Bone marrow (tissue), 2 donors: ENCODE measurements around the gene CYP11A1.

Experiments
- DNase-seq, 2 donors: peaks; one replicate each; lab custom pipeline; 2025; lab: John Stamatoyannopoulos, UW

Gene CYP11A1

DNA sequence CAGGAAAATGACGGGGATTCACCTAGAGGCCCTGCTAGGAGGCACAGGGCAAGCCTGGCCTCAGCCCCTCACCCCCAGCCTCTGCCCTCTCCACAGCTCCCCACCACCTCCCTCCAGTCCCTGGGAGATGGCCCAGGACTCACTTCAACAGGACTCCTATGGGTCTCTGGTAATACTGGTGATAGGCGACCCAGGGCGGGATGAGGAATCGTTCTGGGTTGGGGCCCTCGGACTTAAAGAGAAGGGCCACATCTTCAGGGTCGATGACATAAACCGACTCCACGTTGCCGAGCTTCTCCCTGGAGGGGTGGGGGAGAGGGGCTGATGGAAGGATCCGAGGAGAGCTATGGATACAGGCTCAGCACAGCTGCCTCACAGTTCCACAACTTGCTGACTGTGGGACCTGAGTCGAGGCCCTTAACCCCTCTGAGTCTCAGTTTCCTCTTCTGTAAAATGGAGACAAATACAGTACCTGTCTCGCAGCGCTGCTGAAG is 19.6 kb downstream of the CYP11A1 start:
- no peak for DNase-seq

GRCh38 chr15:74345051-74345450 is 22.4 kb downstream of the CYP11A1 start:
- DNase-seq, result no peak

DNA sequence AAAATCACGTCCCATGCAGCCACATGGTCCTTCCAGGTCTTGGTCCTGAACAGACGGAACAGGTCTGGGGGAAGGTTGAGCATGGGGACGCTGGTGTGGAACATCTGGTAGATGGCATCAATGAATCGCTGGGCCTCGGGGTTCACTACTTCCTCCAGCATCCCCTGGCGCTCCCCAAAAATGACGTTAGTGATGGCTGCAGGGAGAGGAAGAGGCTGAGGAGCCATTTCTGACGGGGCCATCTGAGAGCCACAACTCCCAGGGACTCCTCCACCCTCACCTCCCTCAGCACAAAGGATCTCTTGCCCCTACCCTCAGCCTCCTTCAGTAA is 23.7 kb downstream of the CYP11A1 start:
- DNase-seq, result no peak

- no peak for DNase-seq
Measured at GRCh38 chr15:74343127-74343796, 24.2 kb downstream of the CYP11A1 start.

- DNase-seq, result no peak
Measured at GRCh38 chr15:74340150-74340549, 27.3 kb downstream of the CYP11A1 start.

GRCh38 chr15:74339371-74339770 is 28.1 kb downstream of the CYP11A1 start:
- DNase-seq, result no peak

DNA sequence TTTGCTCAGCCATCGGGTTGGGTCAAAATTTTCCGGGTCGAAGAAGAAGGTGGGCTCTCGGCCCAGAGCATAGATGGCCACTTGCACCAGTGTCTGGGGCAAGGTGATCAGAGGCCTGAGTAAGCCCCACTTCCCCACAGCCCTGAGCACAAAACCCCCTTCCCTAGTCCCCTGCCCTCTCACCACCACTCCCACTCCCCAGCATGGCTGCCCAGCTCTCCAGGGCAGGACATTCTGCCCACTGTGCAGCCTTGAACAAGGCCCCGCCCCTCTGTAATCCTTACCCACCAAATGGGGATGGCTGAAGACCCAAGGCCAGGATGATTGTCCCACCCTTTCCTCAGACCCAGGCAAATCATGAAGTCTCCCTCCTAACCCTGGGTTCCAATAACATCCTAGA is 28.8 kb downstream of the CYP11A1 start:
- DNase-seq, result no peak

- no peak for DNase-seq
Measured at GRCh38 chr15:74337607-74338211, 29.7 kb downstream of the CYP11A1 start.

DNA sequence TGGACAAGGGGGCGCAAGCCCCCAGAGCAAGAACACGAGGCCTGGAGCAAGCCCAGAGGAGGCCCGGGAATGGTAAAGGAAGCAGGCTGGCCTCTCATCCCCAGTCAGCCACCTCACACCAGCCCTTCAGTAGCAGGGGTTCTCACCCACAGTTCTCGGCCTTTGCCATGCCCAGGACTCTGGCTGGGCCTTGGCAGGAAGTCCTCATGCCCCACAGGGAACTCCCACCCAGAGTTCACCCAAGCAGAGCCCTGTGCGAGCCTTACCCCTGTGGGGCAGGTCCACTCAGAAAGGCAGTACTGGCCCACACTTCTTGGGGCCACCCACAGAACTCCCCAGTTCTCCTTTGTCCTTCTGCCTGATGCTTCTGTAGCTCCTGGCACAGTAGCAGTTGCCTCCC is 30.3 kb downstream of the CYP11A1 start:
- DNase-seq, result no peak

- DNase-seq, result no peak
Measured at GRCh38 chr15:74336061-74337005, 31.1 kb downstream of the CYP11A1 start.

DNA sequence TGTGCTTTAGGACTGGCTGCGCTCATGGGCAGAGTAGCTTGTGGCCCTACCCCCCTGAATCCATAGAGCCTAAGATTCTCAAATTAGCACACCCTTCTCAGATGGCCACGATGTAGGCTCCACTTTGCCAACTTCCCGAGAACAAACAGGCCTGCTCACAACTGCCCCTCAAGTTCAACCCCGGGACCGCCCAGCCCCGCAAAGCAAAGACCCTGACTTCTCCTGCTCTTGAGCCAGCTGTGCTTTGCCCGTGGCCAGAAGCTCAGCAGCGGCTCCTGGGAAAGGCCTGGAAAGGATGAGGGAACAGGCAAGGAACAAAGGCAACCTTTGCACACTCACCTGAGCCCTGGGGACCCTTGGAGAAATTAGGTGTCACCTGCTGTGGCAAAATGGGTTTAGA is 32.0 kb downstream of the CYP11A1 start:
- DNase-seq, result no peak

- DNase-seq, result no peak
Measured at GRCh38 chr15:74334127-74334526, 33.3 kb downstream of the CYP11A1 start.

- no peak for DNase-seq
Measured at GRCh38 chr15:74333662-74334061, 33.8 kb downstream of the CYP11A1 start.

GRCh38 chr15:74333093-74333492 is 34.4 kb downstream of the CYP11A1 start:
- no peak for DNase-seq

GRCh38 chr15:74332611-74333010 is 34.8 kb downstream of the CYP11A1 start:
- DNase-seq, result no peak

GRCh38 chr15:74332011-74332410 is 35.4 kb downstream of the CYP11A1 start:
- no peak for DNase-seq

DNA sequence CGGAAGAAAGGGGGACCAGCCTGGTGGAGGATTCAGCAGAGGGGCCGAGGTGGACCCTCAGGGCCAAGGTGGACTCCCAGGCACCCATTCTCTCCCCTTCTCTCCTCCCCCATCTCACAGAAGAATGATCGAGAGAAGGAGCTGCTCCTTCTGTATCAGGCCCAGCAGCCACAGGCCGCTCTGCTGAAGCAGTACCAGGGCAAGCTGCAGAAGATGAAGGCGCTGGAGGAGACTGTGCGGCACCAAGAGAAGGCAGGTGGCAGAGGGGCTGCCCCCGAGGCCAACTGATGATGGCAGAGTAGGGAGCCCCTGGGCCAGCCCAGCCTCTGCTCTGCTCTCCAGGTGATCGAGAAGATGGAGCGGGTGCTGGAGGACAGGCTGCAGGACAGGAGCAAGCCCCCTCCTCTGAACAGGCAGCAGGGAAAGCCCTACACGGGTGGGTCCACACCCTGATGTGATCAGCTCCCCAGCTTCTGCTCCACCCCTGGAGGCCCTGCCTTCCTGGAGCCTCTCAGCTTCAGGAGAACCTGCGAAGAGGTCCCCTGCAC is 36.5 kb downstream of the CYP11A1 start:
- no peak for DNase-seq

- DNase-seq, result no peak
Measured at GRCh38 chr15:74328331-74329056, 39.0 kb downstream of the CYP11A1 start.

GRCh38 chr15:74327756-74328155 is 39.7 kb downstream of the CYP11A1 start:
- no peak for DNase-seq

DNA sequence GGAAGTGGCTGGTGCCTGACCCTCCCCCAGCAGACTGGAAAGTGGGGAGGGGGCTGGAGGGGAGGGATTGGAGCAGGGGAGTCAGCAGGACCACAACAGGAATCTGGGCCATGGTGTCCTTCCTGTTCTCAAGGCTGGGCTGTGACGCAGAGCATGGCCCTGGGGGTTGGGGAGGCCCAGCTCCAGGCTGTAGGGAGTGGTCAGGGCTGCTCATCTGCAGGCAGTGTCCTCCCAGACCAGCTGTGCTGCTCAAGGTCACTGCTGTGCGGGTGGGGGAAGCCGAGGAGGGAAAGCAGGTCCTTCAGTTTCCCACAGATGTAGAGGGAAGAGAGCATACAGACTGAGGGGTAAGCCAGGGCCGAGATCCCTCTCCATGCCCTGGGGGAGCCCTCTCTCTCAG is 40.7 kb downstream of the CYP11A1 start:
- DNase-seq, result no peak

GRCh38 chr15:74324714-74325113 is 42.7 kb downstream of the CYP11A1 start:
- no peak for DNase-seq
